ENCODE measurements around the gene ARID5B.

The ARID5B gene

DNA sequence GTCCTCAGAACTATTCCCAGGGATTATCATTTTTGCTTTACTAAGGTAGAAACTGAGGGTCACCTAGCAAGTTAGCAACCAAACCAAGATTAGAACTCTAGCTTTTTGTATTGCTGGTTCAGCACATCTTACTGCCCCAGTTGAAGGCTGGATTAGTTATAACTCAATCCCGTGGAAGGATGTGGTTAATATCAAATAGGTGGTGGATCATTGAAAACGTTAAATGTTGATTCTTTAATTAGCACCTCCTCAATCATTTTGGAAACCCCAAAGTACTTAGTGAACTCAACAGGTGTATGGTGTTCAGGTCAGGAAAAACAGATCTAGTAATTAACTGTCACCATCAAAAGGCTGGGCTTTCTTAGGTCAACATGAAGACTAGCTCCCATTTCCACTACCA is 152.4 kb downstream of the ARID5B start:
- no peak for DNase-seq (ENCODE audit: low read depth)

GRCh38 chr10:62054408-62054807 is 152.9 kb downstream of the ARID5B start:
- no peak for DNase-seq (ENCODE audit: low read depth)

DNA sequence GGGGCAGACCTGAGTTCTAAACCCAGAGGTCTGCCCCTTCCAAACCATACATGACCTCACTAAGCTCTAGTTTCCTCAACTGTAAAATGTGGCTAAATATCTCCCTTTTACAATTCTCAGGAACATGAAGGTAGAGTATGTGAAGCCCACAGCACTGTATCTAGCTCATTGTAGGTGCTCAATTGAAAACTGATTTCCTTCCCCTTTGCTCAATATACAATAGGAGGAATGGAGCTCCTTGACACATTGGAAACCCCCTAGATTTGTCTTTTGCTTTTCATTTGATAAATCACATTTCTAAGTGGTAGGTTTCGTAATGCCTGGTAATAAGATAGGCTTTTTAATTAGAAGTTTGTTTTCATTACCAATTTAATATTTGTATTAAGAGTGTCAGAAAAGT is 153.3 kb downstream of the ARID5B start:
- DNase-seq (ENCODE audit: low read depth): no peak

- no peak for DNase-seq (ENCODE audit: low read depth)
Measured at GRCh38 chr10:62056219-62056618, 154.7 kb downstream of the ARID5B start.

GRCh38 chr10:62056698-62057097 is 155.2 kb downstream of the ARID5B start:
- DNase-seq (ENCODE audit: low read depth): no peak

GRCh38 chr10:62057359-62057758 is 155.9 kb downstream of the ARID5B start:
- no peak for DNase-seq (ENCODE audit: low read depth)

- DNase-seq (ENCODE audit: low read depth): no peak
Measured at GRCh38 chr10:62057850-62058249, 156.4 kb downstream of the ARID5B start.

DNA sequence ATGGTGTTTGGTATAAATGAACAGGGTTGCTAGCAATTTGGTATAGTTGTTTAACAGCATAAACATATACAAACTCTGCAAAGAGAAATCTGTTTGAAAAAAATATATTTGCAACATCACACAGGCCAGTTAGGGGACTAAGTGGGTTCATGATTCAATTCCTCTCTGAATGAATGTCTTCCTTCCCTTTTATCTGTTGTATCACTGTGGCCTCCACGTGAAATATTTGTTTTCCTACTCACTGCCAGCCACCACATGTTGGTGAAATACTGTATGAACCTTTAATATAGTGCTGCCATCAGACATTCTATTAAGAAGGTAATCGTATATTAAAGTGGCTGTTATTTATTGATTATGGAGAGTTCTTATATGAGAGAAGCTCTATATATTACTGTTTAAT is 157.0 kb downstream of the ARID5B start:
- no peak for DNase-seq (ENCODE audit: low read depth)

GRCh38 chr10:62058896-62059216 is 157.4 kb downstream of the ARID5B start:
- no peak for DNase-seq (ENCODE audit: low read depth)

- DNase-seq (ENCODE audit: low read depth): no peak
Measured at GRCh38 chr10:62059217-62059920, 157.9 kb downstream of the ARID5B start.

DNA sequence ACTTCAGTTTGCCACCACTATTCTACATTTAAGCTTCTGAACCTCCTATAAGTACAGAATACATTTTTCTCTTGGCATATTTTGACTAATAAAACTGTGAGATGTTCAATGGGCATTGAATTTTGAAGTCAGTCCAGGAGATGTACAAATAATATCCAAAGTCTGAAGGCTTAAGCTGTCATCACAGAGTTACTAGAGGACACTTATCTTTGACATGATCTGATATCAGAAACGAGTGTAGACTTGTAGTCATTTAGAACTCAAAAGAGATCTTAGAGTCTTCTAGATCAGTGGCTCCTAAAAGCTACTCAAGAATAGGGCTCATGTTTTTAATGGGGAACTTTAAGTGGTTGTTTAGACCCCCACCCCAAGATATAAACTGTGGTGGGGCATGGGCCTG is 160.5 kb downstream of the ARID5B start:
- no peak for DNase-seq (ENCODE audit: low read depth)

- no peak for DNase-seq (ENCODE audit: low read depth)
Measured at GRCh38 chr10:62062752-62063512, 161.4 kb downstream of the ARID5B start.

DNA sequence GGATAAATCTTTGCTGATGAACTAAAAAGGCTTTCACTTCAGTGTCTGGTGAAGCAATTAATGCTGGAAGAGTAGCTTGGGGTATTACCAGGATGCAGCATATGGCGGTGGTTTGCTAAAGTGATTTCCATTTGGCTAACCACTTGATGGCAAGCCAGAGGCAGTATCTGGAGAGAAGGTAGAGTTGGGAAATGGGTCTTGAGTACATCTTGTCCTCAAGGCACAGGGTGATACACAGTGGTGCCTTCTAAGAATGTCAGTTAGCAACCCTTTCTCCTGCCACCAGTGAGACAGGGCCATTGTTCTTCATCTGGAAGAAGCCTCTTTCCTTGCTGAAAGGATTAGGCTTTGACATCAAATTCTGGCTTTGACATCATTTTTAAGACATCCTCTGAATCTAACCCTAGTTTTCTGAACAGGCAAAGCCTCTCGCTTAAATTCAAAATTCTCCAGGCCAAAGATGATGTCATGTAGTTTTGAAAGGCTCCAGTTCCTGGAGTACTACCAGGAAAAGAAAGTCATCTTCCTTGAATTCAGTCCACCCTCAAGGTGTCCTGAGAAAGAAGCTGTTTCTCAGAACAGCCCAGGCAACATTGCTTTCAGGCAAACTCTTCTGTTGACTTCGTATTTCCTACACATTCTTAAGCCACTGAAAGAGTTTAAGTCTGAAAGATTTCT is 162.4 kb downstream of the ARID5B start:
- DNase-seq (ENCODE audit: low read depth): no peak

DNA sequence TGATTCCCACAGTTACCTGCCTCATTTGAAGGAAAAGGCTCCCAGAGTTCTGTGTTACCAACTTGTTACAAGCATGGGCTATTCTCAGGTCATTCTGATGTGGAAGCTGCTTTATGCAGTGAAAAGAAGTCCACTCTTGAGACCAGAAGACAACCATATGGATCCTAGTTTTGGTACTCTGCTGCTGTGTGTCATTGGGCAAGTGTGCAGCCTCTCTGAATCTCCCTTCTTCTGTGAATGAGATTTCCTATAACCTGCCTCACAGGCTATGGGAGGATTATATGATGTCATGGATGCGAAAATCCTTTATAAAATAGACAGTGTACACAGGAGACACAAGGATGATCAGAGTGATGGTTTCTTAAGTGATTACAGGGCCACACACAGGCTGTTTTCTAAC is 166.1 kb downstream of the ARID5B start:
- no peak for DNase-seq (ENCODE audit: low read depth)

GRCh38 chr10:62068464-62068863 is 167.0 kb downstream of the ARID5B start:
- no peak for DNase-seq (ENCODE audit: low read depth)

GRCh38 chr10:62069452-62070178 is 168.1 kb downstream of the ARID5B start:
- DNase-seq (ENCODE audit: low read depth): no peak

GRCh38 chr10:62071846-62072281 is 170.4 kb downstream of the ARID5B start:
- no peak for DNase-seq (ENCODE audit: low read depth)

DNA sequence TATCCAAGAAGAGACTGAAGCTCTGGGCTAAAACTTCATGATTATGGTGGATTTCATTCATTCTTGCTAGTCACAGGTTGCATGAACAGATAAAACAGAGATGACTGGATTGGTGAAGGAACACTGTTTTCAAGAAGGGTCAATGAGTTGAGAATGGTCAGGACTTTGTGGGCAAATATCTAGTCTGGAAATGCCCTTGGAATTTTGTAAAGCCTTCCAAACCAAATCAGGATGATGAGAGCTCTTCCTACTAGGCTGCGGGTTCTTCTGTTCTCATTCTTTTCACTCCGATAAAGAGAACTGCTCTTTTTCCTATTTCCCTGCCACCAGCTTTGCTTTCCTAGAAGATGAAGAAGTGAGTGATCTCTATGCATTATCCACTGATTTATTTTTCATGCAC is 171.4 kb downstream of the ARID5B start:
- DNase-seq (ENCODE audit: low read depth): no peak

GRCh38 chr10:62073429-62073828 is 171.9 kb downstream of the ARID5B start:
- DNase-seq (ENCODE audit: low read depth): no peak

- no peak for DNase-seq (ENCODE audit: low read depth)
Measured at GRCh38 chr10:62075414-62075813, 173.9 kb downstream of the ARID5B start.

GRCh38 chr10:62075912-62076311 is 174.4 kb downstream of the ARID5B start:
- DNase-seq (ENCODE audit: low read depth): no peak

GRCh38 chr10:62076891-62077290 is 175.4 kb downstream of the ARID5B start:
- no peak for DNase-seq (ENCODE audit: low read depth)
